ENCODE measurements around the gene KRTAP25-1. TPM values are rescaled to one million over a fixed set of nuclear protein-coding genes. Genes with fewer than 3 reads are reported as not detected.

The KRTAP25-1 gene
- total and polyA plus RNA-seq, 9 donors, result not detected

GRCh38 chr21:30268608-30269197 is 20.6 kb downstream of the KRTAP25-1 start:
- no peaks in the 10 kb centered on the region for H3K27me3 ChIP-seq
- no peak for DNase-seq
- H3K4me3 ChIP-seq, result no peak overlapping the region
- no peak overlapping the region for H3K27ac ChIP-seq
- no peaks in the 10 kb centered on the region for H3K4me1 ChIP-seq (ENCODE audit: insufficient read depth)
- 66 to 69% (median 68%) methylated on average over 5 of the region's 5 CpGs for WGBS, 3 donors
- intact Hi-C loops (cut with DNase I), result no loop called here
- TF ChIP-seq POLR2A (IDR thresholded peaks at IDR 0.05), result no peak
- no peaks in the 10 kb centered on the region for H3K36me3 ChIP-seq
- no peaks in the 10 kb centered on the region for H3K9me3 ChIP-seq

DNA sequence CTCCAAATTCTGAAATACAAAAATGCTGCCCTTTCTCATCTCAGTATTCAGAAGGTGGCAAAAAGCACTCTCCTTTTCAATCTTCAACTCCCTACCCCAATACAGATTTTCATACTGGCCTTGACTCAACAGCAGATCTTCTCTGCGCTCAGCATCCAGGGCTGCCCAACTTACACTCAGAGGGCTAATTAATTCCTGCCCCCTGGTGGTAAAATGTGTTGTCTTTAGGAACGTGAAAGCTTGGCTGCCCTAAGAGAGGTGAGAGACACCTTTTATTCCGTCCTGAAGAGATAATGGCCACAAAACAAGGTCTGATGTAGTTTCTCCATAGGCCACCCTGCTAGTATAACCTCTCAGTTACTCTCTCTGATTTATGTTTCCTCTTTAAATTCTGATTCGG is 31.5 kb downstream of the KRTAP25-1 start:
- Histone ChIP-seq H3K9me3 (no peaks in the 10 kb centered on the region), H3K27me3 (no peaks in the 10 kb centered on the region), H3K4me1 (ENCODE audit: insufficient read depth) (no peaks in the 10 kb centered on the region), H3K27ac (no peak overlapping the region), H3K36me3 (no peaks in the 10 kb centered on the region), H3K4me3 (no peak overlapping the region)
- 60 to 75% (median 64%) methylated on average over 4 of the region's 4 CpGs for WGBS, 3 donors
- no peak for DNase-seq
- intact Hi-C loops (cut with DNase I), result no loop called here
- TF ChIP-seq CTCF (IDR thresholded peaks at IDR 0.05) (no peak), POLR2A (IDR thresholded peaks at IDR 0.05) (no peak), EP300 (IDR thresholded peaks at IDR 0.05) (no peak)

GRCh38 chr21:30256100-30256499 is 33.2 kb downstream of the KRTAP25-1 start:
- intact Hi-C loops (cut with DNase I), result no loop called here
- no peak for DNase-seq
- Histone ChIP-seq H3K4me1 (ENCODE audit: insufficient read depth) (no peaks in the 10 kb centered on the region), H3K9me3 (no peaks in the 10 kb centered on the region), H3K36me3 (no peaks in the 10 kb centered on the region), H3K27me3 (no peaks in the 10 kb centered on the region), H3K27ac (no peak overlapping the region), H3K4me3 (no peak overlapping the region)
- TF ChIP-seq EP300 (IDR thresholded peaks at IDR 0.05) (no peak), CTCF (IDR thresholded peaks at IDR 0.05) (no peak), POLR2A (IDR thresholded peaks at IDR 0.05) (no peak)
- WGBS, 3 donors, result 91 to 95% (median 93%) methylated on average over 4 of the region's 4 CpGs

GRCh38 chr21:30255679-30256078 is 33.6 kb downstream of the KRTAP25-1 start:
- WGBS, 3 donors, result 40 to 92% (median 45%) methylated on average over 1 of the region's 1 CpG
- intact Hi-C loops (cut with DNase I), result no loop called here
- no peaks in the 10 kb centered on the region for H3K27me3 ChIP-seq
- H3K36me3 ChIP-seq, result no peaks in the 10 kb centered on the region
- DNase-seq, result no peak
- no peak overlapping the region for H3K27ac ChIP-seq
- no peaks in the 10 kb centered on the region for H3K9me3 ChIP-seq
- no peaks in the 10 kb centered on the region for H3K4me1 ChIP-seq (ENCODE audit: insufficient read depth)
- TF ChIP-seq CTCF (IDR thresholded peaks at IDR 0.05) (no peak), POLR2A (IDR thresholded peaks at IDR 0.05) (no peak), EP300 (IDR thresholded peaks at IDR 0.05) (no peak)
- H3K4me3 ChIP-seq, result no peak overlapping the region

- intact Hi-C loops (cut with DNase I), result no loop called here
Observed at GRCh38 chr21:30251781-30252180, 37.5 kb downstream of the KRTAP25-1 start.

More at GRCh38 chr21:30251781-30252180, 37.5 kb downstream of the KRTAP25-1 start:
- WGBS, 3 donors, result 75 to 84% (median 82%) methylated on average over 1 of the region's 1 CpG
- no peaks in the 10 kb centered on the region for H3K9me3 ChIP-seq
- no peak overlapping the region for H3K4me3 ChIP-seq
- no peaks in the 10 kb centered on the region for H3K36me3 ChIP-seq
- H3K27ac ChIP-seq, result no peak overlapping the region
- H3K27me3 ChIP-seq, result no peaks in the 10 kb centered on the region
- DNase-seq, result no peak
- TF ChIP-seq EP300 (IDR thresholded peaks at IDR 0.05), result no peak
- TF ChIP-seq CTCF (IDR thresholded peaks at IDR 0.05), result no peak
- TF ChIP-seq POLR2A (IDR thresholded peaks at IDR 0.05), result no peak
- no peaks in the 10 kb centered on the region for H3K4me1 ChIP-seq (ENCODE audit: insufficient read depth)

Measured in ovary (tissue), 9 donors.